BJ (cell line): ENCODE measurements around the gene CELF2. TPM values are rescaled to one million over a fixed set of nuclear protein-coding genes. Genes with fewer than 3 reads are reported as not detected.

Experiments used
- CTCF ChIA-PET: fragments of 350-600 bp; formaldehyde crosslinking; extraction: SDS; loops from one replicate; lab custom pipeline; 2021; ENCODE audit warnings: antibody characterized with exemption, inconsistent platforms; lab: Yijun Ruan, JAX
- POLR2A ChIA-PET: fragments of 300-600 bp; sonication (Branson Sonifier 250); formaldehyde crosslinking; extraction: SDS; loops from one replicate; lab custom pipeline; 2021; ENCODE audit warnings: antibody characterized with exemption; lab: Charles Lee
- DNase-seq: peaks from one replicate; pipeline ENCODE4 v3.0.0-alpha.2; 2011; ENCODE audit warnings: low read depth
- H3K27me3 ChIP-seq: 2 replicates; pipeline ENCODE4 v1.6.0; 2011; ENCODE audit warnings: low read length; ENCODE audit not compliant: control insufficient read depth, insufficient read depth
- H3K36me3 ChIP-seq: 2 replicates; pipeline ENCODE4 v1.5.1; 2011; ENCODE audit warnings: low read length; ENCODE audit not compliant: control insufficient read depth, insufficient read depth
- H3K4me3 ChIP-seq: 2 replicates; pipeline ENCODE4 v1.5.1; 2011; ENCODE audit warnings: low read depth, mild to moderate bottlenecking, control low read depth, low read length
- polyA plus RNA-seq: library from polyadenylated mRNA; depleted of rRNA; stranded (reverse); fragments of >200 nt; gene quantifications from 2 replicates; pipeline ENCODE4 v1.2.3, GENCODE V29; 2011
- TF ChIP-seq, protein P1 (sequence below): IDR thresholded peaks from 2 replicates; pipeline ENCODE4 v1.5.1; 2011; ENCODE audit warnings: low read depth, mild to moderate bottlenecking, control low read depth, inconsistent platforms, low read length, moderate library complexity; ENCODE audit not compliant: insufficient read depth

Gene CELF2
- polyA plus RNA-seq, 1 experiment: 8.8 TPM

DNA sequence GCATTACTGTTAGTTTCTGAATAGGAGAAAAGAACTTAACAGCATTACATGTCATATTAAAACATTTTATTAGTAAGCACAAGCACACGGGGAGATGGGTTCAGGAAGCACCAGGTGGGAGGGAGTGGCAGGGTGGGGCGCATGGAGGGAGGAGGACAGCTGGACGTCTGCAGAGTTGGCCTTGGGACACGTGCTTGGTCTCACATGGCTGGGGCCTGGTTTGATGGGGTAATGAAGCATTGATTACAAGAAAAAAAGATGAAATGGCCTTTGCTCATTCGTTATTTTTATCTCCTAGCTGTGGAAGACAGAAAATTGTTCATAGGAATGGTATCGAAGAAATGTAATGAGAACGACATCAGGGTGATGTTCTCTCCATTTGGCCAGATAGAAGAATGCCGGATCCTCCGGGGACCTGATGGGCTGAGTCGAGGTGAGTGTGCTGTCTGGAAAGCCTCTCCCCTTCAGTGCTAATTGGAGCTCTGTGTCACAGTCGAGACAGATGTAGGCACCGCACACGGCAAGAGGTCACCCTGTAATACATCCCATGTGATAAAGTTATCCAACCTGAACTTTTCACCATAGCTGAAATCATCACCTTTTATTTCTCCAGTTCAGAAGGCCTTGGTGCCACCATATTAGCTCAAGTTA lies 239.9 kb downstream of the CELF2 start:
- H3K27me3 ChIP-seq: no peaks in the 10 kb centered on the region
- H3K4me3 ChIP-seq: no peak overlapping the region
- DNase-seq: no peak
- ChIA-PET CTCF (interaction anchor here (1.0 kb wide), 1 partner anchor 25 kb away, joined by 3 read pairs; no protein-coding TSS in a partner anchor), POLR2A (no interaction called here)
- H3K36me3 ChIP-seq: no peaks in the 10 kb centered on the region
- TF ChIP-seq, protein P1, sequence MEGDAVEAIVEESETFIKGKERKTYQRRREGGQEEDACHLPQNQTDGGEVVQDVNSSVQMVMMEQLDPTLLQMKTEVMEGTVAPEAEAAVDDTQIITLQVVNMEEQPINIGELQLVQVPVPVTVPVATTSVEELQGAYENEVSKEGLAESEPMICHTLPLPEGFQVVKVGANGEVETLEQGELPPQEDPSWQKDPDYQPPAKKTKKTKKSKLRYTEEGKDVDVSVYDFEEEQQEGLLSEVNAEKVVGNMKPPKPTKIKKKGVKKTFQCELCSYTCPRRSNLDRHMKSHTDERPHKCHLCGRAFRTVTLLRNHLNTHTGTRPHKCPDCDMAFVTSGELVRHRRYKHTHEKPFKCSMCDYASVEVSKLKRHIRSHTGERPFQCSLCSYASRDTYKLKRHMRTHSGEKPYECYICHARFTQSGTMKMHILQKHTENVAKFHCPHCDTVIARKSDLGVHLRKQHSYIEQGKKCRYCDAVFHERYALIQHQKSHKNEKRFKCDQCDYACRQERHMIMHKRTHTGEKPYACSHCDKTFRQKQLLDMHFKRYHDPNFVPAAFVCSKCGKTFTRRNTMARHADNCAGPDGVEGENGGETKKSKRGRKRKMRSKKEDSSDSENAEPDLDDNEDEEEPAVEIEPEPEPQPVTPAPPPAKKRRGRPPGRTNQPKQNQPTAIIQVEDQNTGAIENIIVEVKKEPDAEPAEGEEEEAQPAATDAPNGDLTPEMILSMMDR: no peak

DNA sequence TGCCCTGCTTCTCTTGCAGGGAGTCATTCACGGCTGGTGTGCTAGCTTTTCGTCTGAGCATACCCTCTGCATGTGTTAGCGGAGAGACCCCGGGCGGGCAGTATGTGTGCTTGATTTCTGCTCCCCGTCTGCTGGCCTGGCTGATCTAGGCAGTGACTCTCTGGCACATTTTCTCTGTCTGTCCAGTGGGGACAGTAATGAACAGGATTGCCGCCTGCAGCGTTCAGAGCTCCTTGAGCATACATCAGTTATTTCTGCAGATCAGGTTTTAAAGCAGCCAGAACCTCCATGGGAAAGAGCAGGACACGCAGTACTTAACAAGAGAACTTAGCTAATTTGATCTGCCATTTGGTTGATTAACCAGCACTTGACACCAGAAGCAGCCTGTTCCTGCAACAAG lies 242.5 kb downstream of the CELF2 start:
- H3K36me3 ChIP-seq: no peaks in the 10 kb centered on the region
- ChIA-PET CTCF (interaction anchor here (1.2 kb wide), 1 partner anchor 11 kb away, joined by 3 read pairs; no protein-coding TSS in a partner anchor), POLR2A (no interaction called here)
- TF ChIP-seq, protein P1: no peak
- H3K27me3 ChIP-seq: no peaks in the 10 kb centered on the region
- DNase-seq: no peak
- H3K4me3 ChIP-seq: no peak overlapping the region

DNA sequence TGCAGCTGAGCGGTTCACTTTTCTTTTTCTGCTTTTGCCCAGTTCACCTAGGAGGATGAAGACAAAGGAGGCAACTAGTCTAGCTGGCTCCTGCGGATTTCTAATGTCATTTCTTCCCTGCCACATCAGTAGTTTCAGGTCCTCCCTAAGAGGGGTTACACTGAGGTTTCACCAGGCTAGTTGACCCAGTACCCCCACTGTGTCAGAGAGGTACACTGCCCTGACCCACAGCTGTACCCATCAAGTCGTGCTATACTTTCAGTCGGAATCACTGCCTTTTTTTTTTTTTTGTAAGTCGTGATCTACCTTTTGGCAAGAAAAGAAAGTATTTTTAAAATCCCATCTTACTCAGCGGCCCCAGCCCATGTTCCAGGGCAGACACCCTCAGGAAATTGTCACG lies 243.5 kb downstream of the CELF2 start:
- Histone ChIP-seq H3K27me3 (no peaks in the 10 kb centered on the region), H3K4me3 (no peak overlapping the region), H3K36me3 (no peaks in the 10 kb centered on the region)
- no peak for DNase-seq
- POLR2A ChIA-PET: no interaction called here
- TF ChIP-seq, protein P1: no peak
- CTCF ChIA-PET: interaction anchor here (1.0 kb wide), 1 partner anchor 9 kb away, joined by 4 read pairs; no protein-coding TSS in a partner anchor

DNA sequence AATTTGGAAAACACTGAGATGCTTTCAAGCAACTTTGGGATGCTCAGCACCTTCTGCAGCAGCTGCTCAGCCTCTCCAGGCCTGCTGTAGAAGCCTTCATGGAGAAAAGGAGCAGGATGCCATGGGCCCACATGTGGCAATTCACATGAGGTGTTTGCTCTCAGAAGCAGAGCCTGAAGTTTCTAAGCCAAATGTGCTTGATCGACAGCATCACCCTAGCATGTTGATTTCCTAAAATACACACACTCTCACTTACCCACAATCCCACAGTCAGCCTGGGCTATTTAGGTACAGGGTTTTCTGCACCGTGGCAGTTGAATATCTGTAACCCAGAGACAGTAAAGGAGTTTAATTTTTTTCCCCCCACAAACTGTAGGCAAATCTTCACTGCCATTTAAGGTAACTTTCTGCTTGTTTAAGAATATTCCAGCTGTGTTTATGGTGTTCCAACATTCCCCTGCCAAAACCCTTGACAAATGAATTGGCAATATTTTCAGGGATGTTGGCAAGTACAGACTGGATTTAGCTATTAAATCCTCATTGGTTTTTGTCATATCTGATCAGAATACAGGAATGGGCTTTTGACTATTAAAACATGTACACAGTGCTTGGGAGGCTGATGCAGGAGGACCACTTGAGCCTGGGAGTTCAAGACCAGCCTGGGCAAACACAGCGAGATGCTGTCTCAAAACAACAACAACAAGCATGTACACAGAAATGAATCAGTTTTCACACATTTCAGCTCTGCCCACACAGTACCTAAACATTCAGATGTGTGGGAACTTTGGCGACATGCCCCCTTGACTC lies 244.2 kb downstream of the CELF2 start:
- POLR2A ChIA-PET: no interaction called here
- DNase-seq: no peak
- Histone ChIP-seq H3K36me3 (no peaks in the 10 kb centered on the region), H3K4me3 (no peak overlapping the region), H3K27me3 (no peaks in the 10 kb centered on the region)
- TF ChIP-seq, protein P1: no peak
- CTCF ChIA-PET: interaction anchor here (1.0 to 1.2 kb wide), 2 partner anchors 8 to 9 kb away, joined by 3 to 4 read pairs; no protein-coding TSS in a partner anchor
